Stimulated activated CD4-positive, alpha-beta T cell treated with anti-CD3 and anti-CD28 coated beads, Interleukin-2, amount 100 ng/mL, for 48 hours (primary cell): Measurements from ENCODE around the gene HIKESHI.
"Not testable (repeated sequence)": the region's sequence is repeated elsewhere in the genome, so short reads cannot be mapped to it uniquely, and the experiment has no call there.

Experiments
- DNase-seq, 2 donors: peaks; one replicate each; pipeline ENCODE4 v3.0.0-alpha.2; 2020

Gene HIKESHI

DNA sequence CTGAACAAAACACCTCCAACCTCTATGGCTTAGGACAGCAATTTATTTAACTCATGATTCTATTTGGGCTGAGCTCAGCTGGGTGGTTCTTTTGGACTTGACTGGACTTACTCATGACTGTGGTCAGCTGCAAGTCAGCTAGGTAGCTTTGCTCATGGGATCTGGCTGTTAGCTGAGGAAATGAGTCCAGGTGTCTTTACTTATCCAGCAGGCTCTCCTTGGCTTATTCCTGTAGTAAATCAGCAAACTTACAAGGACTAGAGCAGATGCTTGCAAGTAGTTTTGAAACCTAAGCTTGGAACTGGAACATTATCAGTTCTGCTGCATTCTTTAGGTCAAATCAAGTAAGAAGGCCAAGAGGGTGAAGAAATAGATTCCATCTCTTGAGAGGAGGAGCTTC, 8.0 kb upstream of the HIKESHI start:
- DNase-seq: no peak

DNA sequence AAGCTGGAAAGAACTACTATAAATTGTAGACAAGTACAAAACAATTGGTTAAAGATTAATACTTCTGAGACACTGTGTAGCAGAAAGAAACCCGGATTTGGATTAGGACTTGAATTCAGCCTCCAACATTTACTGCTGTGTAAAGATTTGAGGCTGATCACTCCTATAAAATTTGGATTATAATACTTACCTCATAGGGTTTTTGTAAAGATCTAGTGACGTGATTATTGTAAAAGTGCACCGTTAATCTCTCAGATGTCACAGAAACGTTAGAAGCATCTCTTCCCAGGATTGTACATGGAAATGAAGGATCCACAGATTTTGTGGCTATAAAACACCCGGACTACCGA, 323 bp upstream of the HIKESHI start:
- no peak for DNase-seq

DNA sequence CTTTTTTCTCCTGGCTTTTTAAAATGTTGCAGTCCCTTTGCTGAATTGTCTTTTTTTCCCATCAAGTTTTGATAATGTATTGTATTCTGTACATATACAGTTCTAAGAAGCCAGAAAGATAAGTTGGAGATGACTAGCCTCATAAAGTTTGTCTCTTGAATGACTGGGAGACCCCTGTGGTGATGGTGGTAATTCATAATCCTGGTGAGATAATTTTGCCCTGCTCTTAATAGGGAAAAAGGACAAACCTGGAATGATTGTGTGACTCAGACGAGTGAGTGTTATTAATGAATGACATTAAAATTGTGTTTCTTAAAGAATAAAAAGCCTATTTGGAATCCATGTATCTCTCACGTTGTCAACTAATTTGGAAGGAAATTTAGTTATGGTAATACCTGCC, 1.2 kb downstream of the HIKESHI start:
- DNase-seq: no peak

DNA sequence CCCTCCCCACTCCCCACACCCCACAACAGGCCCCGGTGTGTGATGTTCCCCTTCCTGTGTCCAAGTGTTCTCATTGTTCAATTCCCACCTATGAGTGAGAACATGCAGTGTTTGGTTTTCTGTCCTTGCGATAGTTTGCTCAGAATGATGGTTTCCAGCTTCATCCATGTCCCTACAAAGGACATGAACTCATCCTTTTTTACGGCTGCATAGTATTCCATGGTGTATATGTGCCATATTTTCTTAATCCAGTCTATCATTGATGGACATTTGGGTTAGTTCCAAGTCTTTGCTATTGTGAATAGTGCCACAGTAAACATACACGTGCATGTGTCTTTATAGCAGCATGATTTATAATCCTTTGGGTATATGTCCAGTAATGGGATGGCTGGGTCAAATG, 6.7 kb downstream of the HIKESHI start:
- DNase-seq: not testable (repeated sequence)

DNA sequence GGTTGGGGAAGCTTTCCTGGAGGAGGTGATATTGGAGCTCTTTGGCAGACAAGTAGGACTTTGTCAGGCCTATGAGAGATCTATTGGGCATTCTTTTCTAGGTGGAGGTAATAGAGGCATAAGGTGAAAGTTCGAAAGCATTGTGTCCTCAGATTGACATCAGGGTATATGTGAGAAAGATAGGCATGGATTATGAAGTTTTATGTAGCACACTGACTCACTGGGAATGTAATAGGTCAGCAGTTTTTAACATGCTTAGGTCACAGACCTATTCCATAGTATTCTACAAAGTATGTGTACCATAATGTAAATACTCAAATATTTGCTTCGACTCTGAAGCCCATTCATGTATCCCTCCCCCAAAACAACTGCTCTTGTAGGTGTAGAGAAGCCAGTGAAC, 11.8 kb downstream of the HIKESHI start:
- DNase-seq: no peak

DNA sequence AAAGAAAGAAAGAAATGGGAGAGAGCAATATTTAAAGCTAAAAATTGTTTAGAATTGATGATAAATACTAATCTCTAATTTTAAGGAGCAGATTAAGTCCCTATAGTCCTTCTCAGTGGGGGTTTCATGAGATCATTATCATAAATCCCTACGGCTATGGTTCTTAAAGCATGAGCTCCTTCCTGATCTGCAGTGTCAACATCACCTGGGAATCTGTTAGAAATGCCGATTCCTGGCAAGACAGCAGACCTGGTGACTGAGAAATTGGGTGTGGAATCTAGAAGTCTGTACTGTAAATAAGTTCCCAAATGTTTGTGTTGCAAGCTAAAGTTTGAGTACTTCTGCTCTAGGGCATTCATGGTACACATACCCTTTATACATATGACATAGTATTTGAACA, 12.6 kb downstream of the HIKESHI start:
- DNase-seq: no peak

DNA sequence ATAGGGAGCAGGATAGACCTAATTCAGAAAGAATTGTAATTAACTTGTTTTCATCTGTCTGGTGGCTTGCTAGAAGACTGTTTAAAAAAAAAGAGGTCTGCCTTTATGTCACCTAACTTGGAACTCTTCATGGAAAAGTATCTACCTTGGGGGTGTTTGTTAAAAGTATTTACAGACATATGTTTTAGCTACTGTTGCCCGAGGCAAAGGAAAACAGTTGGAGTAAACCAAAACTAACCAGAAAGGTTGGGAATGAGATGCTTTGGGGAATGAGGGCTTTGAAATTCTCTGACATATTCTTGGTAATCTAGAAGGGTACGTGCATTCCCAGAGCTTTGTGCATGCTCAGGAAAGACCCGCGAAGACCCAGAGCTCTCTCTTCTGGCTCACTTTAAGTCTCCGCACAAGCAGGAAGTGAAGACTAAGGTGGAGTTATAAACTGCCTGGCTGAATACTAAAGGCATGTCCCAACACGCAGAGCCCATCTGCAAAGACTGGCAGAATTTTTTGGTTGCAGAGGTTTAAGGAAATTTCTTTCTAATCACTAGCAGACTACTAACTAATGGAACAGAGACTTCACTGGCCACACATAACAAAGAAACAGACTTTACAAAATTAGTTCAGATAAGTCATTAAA, 33.2 kb downstream of the HIKESHI start:
- DNase-seq: no peak

DNA sequence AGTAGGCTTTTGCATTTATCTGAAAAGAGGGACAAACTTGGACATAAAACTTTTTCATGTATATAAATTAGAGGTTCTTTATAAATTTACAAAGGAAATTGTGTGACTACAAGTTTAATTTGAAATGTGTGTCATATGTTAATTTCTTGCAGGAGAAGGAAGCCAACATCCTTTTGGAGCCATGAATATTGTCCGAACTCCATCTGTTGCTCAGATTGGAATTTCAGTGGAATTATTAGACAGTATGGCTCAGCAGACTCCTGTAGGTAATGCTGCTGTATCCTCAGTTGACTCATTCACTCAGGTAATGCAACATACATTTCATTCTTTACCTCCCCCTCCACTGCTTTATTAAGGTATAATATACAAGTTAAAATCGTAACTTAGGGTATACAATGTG, 35.2 kb downstream of the HIKESHI start:
- DNase-seq: no peak

DNA sequence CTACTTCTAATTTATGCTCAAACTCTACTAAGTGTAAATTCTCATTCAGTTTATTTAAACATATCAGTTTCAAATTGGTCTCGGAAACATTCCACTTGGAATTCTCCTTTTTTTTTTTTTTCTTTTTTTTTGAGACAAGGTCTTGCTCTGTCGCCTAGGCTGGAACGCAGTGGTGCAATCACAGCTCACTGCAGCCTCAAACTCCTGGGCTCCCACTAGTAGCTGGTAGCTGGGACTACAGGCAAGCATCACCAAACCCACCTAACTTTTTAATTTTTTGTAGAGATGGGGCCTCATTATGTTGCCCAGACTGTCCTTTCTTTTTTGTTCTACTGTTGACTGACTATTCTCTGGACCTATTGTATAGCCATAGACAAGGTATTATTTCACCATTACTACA, 39.3 kb downstream of the HIKESHI start:
- DNase-seq: no peak

DNA sequence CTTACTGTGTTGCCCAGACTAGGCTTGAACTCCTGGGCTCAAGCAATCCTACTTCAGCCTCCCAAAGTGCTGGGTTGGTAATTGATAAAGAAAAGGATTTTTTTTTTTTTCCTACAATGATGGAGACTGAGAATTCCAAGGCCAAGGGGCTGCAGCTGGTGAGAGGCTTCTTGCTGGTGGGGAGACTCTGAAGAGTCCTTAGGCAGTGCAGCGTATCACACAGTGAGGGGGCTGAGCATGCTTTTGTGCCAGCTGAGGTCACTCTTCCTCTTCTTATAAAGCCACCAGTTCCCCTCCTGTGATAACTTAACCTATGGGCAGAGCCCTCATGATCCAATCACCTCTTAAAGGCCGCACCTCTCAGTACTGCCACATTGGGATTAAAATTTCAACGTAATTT, 44.5 kb downstream of the HIKESHI start:
- DNase-seq: no peak

DNA sequence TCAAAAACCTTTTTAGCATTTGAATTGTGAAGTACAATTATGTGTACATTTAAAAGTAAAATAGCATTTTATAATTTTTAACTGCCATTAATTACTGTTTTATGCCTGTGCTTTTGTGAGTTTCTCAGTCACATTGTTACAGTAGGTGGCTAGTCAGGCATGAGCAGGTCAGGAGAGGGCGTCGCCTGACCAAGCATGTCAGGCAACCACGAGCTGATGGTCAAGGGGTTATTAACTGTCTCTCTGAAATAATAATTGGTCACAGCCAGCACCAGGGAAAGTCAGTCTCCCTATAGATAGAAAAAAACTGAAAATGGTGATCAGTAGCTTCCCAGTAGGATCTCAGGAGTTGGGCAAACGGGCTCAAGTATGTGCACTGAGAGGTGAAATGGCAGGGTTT, 53.2 kb downstream of the HIKESHI start:
- no peak for DNase-seq

DNA sequence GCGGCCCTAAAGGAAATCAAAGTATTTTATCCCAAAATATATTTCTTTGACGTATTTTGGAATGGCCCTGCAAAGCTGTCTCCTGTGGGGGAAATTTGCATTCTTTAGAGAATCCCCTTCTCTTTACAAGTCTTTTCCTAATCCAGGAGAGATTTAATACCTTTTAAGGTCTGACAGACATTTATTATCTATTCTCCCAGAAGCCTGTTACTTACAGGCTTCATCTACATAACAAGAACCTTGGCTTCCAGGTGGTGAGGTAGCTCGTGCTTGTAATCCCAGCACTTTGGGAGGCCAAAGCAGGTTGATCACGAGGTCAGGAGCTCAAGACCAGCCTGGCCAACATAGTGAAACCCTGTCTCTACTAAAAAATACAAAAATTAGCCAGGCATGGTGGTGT, 55.4 kb downstream of the HIKESHI start:
- not testable (repeated sequence) for DNase-seq

DNA sequence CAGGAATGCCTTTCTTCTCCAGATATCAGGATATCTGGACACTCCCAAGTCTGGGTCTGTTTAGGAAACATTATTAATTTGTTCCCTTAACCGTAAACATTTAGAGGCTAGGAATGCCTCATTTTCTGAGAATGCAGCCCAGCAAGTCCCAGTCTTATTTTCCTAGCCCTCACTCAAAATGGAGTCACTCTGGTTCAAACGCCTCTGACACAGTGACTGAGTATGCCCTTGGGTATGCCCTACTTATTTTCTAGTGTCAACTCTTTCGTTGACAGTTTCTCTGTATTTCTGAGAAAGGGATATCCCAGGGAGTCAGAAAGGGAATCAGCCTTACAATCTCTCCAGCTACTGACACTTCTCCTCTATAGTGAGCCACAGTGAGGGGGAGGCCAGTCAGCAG, 56.7 kb downstream of the HIKESHI start:
- no peak for DNase-seq

DNA sequence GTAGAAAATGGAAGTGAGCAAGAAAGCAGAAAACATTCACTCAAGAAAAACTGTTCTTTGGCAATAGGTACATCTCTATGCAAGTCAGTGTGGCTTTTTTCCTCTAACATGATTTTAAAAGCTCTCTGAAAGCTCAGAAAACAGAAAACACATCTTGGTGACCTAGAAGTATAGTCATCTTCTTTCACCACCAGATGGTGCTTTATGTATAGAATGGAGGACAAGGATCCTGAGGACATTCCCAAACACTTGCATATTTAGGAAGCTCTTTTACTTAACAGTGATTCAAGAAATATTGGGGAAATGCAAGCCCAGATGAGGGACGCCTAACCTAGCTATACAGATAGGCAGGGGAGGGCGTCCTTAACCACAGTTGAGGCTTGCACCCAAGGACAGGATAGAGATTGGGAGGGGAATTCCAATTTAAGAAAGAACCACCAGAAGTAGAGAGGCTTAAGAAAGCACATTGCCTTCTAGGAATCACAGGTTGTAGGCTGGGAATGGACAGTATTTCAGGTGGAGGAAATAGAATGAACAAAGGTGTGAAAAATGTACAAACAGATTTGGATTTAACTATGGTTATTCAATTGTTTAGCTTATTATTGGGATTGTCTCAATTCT, 58.8 kb downstream of the HIKESHI start:
- no peak for DNase-seq

DNA sequence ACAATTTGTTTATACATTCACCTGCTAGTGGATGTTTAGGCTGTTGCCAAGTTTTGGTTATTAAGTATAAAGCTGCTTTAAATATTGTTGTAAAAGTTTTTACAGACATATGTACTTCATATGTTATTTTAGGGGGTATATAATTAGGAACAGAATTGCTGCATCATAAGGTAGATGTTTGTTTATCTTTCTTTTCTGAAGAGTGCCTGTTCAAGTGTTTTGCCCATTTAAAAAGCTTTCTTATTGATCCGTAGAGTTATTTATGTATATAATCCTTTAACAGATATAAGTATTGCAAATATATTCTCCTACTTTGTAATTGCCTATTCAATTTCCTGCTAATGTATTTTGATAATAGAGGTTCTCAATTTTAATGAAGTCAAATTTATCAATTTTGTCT, 61.4 kb downstream of the HIKESHI start:
- DNase-seq: no peak

DNA sequence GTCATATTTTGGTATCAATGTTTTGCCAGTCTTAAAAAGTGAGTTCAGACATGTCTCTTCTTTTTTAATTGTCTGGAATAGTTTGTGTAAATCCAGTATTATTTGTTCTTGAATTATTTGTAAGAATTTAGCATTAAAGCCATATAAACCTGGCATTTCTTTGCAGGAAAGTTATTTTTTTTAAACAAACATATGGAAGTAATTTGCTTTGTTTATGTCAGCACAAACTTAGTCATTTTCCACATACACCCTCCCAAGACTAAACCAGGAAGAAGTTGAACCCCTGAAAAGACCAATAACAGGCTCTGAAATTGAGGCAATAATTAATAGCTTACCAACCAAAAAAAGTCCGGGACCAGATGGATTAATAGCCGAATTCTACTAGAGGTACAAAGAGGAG, 63.5 kb downstream of the HIKESHI start:
- DNase-seq: no peak

DNA sequence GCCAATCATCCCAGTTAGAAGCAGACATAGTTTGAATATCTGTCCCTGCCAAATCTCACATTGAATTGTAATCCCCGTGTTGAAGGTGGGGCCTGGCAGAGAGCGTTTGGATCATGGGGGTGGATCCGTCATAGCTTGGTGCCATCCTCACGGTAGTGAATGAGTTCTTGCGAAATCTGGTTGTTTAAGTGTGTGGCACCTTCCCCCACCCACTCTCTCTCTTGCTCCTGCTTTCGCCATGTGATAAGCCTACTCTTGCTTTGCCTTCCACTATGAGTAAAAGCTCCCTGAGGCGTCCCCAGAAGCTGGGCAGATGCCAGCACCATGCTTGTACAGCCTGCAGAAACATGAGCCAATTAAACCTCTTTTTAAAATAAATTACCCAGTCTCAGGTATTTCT, 67.6 kb downstream of the HIKESHI start:
- DNase-seq: no peak

DNA sequence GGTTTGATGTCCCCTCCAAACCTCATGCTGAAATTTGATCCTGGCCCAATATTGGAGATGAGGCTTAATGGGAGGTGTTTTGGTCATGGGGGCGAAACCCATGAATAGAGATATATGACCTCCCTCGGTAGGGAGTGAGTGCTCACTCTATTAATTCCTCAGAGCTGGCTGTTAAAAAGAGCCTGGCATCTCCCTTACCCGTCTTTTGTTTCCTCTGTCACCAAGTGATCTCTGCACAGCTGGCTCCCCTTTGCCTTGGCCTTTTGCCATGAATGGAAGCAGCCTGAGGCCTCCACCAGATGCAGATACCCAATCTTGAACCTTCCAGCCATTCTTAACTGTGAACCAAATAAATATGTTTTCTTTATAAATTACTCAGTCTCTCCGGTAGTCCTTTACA, 68.1 kb downstream of the HIKESHI start:
- DNase-seq: no peak

DNA sequence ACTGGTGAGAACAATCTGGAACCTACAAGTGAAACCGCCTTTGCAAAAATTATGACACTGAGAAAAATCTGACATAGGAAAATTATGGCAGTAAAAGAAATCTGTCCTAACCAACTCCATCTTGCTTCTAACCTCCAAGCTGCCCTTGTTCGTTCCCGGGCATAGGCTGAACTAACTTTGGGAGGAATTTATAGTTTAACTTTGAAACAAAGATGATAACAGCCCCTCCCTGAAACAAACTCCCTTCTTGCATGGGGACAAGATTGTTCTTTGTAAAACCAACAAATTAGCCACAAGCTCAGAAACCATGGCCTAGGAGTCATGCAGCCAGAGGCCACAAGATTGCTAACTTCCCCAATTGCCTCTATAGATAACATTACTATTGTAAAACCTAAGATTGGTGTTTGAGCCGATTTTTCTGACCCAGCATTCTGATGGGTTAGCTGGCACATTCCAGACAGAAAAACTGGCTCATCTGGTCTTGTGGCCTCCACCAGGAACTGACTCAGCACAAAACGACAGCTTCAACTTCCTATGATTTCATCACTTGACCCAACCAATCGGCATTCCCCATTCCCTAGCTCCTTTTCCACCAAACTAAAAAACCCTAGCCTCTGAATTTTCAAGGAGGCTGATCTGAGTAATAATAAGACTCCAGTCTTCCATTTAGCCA, 69.0 kb downstream of the HIKESHI start:
- no peak for DNase-seq

DNA sequence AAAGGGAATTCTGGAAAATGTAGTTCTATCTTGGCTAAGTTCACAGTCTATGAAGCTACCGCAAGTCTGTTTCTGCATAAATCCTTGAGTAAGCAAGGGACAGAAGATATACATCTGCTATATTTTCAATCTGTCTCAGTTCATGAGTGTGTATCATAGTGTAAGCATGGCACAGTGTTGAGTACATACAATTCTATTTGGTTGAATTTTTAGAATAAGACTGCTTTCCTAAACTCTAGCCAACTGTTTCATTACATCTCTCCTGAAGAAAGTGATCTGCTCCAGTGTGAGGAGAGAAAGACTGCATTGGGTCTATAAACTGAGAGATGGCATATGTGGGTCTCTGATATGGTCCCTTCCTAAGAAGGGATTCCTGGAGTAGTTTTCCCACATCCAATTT, 70.0 kb downstream of the HIKESHI start:
- DNase-seq: no peak

DNA sequence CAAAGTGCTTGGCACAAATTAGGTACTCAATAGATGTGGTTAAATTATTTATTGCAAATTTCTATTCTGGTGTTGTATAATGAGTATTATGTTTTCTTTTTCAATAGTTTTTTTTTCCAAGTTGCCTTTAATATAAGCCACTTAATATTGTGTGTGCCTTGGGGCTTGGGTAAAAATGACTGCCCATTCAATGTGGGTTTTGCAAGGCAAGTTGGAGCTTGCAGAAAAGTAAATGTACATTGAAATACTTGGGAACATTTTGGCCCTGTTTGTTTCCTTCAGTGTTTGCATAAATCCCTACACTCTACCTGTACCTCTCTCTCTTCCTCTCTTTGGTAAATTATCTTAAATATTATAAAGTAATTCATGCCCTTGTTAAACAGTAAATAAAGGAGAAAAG, 70.5 kb downstream of the HIKESHI start:
- DNase-seq: no peak

DNA sequence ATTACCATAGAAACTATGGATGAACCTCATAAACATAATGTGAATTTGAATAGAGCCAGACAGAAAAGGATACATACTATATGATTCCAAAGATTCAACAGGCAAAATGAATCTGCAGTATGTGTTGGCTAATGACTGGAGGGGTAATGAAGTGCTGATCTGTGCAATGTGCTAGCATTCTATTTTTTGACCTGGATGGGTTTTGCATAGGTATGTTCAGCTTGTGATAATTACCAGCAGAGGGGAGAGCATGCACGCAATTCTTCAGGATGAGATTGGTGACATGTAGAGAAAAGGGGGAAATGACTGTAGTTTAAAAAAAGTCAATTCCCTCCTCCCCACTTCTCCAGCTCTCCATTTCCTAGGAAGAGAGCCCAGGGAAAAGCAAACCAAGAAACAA, 72.0 kb downstream of the HIKESHI start:
- no peak for DNase-seq

DNA sequence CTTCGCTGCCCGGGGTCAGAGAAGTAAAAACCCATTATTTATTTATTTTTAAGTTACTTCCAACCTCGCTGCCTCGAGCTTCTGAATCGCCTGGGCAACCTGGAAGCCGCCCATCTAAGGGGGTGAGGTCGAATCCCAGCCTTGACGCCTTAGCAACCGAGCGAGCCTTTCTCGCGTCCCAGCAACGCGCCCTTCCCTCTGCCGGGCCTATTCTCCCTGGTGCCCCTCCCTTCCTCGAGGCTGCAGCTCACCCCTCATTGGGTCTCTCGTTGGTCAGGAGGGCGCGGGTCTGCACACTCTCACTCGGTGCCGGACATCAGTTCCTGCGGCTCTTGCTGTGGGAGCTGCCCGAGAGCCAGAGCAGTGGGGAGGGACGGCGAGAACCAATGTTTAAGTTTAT, 72.5 kb downstream of the HIKESHI start, which contains the start of gene CCDC81:
CCDC81 (plus strand) TSS at position 302 of the 400 bp plus-strand sequence. CDS start 277 bp downstream, outside the sequence.
- DNase-seq: no peak

DNA sequence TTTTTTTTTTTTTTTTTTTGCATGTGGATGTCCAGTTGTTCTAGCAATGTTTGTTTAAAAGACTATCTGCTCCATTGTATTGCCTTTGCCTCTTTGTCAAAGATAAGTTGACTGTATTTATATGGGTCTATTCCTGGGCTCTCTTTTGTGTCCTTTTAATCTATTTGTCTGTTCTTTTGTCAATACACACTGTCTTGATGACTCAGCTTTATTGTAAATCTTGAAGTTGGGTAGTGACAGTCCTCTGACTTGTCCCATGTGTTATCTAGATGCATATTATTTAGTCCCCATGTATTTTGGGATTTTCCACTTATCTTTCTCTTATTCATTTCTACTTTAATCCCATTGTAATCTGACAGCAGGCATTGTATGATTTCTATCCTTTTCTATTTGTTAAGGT, 75.9 kb downstream of the HIKESHI start:
- DNase-seq: no peak
